HG02610 (cell line): Measurements from ENCODE around the gene FOXC1.

Experiments
- ATAC-seq: cut with Tn5 transposase; IDR thresholded peaks from one replicate; pipeline ENCODE4 v1.9.1; 2021; ENCODE audit warnings: mild to moderate bottlenecking, moderate library complexity; ENCODE audit not compliant: unreplicated experiment

Gene FOXC1

DNA sequence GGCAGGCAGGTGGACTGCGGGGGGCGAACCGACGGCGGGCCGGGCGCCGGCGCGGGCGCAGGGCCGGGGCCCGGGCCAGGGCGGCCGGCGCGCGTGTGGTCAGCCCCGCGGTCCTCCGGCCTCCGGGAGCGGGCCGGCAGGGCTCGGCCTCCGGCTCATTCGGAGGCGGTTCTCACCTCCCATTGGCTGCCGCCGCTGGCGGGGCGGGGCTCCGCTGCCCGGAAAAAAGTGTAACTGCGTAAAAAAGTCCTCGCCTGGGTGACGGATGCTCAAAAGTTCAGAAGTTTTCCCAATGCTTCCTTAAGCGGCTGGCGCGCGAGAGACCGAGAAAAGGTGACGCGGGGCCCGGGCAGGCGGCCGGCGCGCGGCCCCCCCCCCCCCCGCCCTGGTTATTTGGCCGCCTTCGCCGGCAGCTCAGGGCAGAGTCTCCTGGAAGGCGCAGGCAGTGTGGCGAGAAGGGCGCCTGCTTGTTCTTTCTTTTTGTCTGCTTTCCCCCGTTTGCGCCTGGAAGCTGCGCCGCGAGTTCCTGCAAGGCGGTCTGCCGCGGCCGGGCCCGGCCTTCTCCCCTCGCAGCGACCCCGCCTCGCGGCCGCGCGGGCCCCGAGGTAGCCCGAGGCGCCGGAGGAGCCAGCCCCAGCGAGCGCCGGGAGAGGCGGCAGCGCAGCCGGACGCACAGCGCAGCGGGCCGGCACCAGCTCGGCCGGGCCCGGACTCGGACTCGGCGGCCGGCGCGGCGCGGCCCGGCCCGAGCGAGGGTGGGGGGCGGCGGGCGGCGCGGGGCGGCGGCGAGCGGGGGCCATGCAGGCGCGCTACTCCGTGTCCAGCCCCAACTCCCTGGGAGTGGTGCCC is at the start of gene FOXC1:
FOXC1 (plus strand) TSS at position 268 of the 849 bp plus-strand sequence; CDS start at position 799, 531 bp downstream.
- ATAC-seq = peak; percentile 53

DNA sequence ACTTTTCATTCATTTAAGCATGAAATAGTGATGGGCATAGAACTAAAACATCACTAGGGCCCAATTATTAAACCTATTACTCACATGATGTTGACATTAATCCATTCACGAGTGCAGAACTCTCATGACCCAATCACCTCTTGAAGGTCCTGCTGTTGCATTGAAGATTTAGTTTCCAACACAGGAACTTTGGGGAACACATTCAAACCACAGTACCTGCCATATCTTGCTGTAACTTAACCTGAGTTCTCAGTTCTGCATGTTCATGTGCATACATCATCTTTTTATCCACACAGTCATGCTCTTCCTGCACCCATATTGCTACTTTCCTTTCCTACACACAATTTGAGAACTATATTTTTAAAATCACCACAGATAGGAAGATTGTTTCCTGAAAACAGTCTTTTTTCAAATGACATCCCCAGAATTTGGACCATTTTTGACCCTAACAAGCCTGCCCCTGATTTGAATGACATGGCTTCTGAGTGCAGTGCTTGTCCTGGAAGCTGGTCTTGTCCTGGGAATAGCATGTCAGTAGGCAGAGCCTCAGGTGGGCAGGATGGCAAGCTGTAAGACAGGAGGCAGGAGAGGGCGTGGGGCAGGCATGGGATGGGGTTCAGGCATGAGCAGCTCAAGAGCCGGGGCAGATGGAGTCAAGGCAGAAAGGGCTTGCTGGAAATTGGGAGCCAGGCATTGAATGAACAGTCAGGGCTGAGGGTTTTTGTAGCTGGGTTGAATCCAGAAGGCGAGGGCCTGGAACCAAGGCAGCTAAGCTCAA is 49.2 kb upstream of the FOXC1 start:
- no peak for ATAC-seq

DNA sequence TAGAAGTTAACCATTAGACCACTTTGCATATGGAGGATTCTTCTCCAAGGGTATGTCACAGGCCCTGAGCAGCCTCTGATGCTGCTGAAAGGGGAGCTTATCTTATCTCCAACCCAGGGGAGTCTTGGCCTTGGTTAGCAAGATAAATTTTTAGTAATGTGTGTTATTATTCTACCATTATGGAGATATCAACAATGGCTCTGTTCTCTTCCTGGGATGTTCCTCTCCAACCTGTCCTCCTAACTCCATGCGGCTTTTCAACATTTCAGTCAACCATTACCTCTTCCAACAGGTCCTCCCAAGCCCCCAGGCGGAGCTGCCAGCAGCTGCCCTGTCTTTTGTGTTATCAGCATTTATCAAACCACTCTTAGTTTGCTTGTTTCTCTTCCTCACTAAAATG is 48.4 kb upstream of the FOXC1 start:
- no peak for ATAC-seq

DNA sequence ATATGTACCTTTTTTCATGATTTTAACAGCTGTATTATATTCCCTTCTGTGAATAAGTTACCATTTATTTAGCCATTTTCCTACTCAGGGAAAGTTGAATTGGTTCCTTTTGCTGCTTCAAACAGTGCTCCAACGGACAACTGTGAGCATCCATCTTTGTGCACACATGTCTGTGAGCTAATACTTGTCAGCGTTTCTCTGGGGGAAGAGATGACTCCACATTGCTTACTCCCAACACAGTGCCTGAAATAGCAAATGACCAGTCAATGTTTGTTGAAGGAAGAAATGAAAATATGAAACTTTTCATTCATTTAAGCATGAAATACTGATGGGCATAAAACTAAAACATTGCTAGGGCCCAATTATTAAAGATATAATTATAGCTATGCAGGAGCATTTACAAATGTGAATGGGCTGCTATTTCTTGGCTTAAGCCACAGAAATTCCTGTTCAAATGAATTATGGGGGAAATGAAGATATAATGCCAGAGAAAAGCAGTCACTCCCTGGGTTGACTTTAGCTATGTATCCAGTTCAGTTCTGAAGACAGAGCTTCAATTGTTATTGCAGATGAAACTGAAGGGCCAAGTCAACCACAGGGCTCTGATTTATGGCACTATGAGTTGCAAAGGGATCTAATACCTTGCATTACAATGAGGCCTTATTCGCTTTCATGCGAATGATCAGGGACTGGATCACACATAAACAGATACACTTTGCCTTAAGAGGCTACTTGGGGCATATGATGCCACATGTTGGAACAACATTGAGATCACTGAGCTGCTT is 47.4 kb upstream of the FOXC1 start:
- no peak for ATAC-seq

DNA sequence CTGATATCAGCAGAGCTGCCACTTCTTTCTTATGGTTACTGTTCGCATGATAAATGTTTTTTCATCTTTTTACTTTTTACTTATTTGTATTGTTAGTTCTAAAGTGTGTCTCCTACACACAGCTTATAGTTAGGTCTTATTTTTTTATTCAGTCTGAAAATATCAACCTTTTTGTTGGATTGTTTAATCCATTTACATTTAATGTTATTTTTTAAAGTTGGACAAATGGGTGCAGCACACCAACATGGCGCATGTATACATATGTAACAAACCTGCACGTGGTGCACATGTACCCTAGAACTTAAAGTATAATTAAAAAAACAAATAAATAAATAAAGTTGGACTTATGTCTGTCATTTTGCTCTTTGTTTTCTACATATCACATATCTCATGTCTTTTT is 40.3 kb upstream of the FOXC1 start:
- no peak for ATAC-seq

DNA sequence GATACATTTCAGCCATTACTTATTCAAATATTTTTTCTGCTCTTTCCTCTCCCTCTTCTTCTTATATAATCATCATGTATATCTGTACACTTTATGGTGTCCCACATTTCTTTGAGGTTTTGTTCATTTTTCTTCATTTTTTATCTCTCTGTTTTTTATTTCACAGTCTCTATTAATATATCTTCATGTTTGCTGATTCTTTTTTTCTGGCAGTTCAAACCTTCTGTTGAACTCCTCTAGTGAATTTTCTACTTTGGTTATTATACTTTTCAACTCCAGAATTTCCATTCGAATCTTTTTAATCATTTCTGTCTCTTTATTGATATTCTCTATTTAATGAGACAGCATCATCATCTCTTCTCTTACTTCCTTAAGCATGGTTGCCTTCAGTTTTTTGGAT is 38.9 kb upstream of the FOXC1 start:
- no peak for ATAC-seq

DNA sequence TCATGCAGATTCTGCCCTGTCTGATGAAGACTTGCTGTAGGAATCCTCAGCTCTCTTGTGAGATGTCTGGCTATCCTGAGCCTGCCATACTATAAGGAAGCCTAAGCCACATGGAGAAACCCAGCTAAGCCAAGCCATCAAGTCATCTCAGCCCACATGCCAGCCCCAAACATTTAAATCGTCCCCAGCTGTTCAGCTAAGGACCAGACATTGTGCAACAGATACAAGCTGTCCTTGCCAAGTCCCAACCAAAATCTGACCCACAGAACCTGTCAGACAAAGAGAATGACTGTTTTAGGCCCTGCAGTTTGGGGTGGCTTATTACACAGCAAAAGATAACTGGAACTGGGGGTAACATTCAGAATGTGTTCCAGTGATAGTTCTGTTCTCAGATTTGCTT is 36.8 kb upstream of the FOXC1 start:
- ATAC-seq = no peak

DNA sequence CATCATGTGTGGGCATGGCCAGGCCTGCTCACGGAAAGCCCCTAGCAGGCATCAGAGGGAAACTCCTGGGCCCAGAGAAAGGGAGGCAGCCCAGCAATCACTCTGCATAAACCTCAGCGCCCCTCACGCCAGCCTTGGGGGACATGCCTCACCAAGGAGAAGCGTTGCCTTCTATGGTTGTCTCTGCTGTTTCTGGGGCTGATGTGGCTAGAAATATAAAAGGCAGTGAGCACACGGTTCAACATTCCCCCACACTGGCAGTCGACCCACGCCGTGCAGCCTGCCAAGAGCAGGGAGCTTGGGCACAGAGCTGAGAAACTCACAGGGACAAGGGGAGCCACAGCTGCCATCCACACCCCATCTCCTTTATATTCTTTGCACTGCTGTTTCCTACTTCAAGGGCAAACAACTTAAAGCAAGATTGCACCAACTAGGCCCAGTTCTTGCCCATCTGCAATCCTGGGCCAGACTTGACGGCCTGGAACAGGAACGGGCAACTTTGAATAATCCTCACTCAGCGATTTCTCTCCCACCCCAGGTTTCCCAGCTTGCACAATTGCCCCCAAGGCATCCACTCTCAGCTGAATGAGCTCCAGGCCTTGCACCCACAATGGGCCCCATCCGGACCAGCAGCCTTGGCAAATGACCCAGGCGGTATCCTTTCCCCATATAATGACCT is 35.5 kb upstream of the FOXC1 start:
- no peak for ATAC-seq

- no peak for ATAC-seq
Measured at GRCh38 chr6:1574890-1575209, 34.9 kb upstream of the FOXC1 start.

- peak; percentile 51 for ATAC-seq
Measured at GRCh38 chr6:1575210-1576041, 34.3 kb upstream of the FOXC1 start.

GRCh38 chr6:1576166-1576565 is 33.5 kb upstream of the FOXC1 start:
- ATAC-seq = no peak

GRCh38 chr6:1576711-1577110 is 33.0 kb upstream of the FOXC1 start:
- ATAC-seq = no peak

GRCh38 chr6:1577146-1577680 is 32.5 kb upstream of the FOXC1 start:
- no peak for ATAC-seq

DNA sequence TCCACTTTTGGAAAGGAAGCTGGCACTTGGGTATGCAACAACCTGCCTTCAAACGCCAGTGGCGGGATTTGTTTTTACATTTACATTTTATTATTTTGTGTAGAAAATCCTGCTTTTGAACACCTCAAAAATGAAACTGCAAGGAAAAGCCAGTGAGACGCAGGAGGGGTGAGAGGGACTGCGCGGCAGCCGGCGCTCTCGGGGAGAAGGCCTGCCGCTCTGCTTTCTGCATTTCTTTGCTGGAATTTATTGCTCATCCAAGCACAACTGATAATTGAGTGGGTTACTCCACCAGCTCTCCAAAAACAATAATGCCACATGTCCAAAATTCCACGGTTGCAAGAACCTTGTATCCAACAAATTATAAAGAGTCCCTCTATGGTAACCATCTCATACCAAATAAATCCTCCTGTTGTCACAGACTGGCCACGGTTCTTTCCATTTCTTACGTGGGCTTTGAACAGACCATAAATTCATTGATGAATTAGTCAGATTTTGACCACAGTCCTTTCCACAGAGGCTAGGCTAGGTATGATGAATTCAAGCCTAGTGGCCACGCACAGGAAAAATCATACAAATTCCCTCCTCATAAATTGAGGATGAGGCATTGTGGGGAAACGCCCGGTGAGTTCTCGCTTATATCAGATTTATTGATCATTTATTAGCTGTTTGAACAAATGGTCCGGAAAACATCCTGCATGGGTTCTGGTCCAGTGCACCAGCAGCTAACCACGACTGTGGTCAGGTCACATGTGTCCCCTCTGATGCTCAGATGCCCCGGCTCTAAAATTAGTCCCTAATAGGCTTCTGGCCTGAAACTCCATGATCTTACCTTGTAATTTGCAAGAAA is 31.6 kb upstream of the FOXC1 start:
- peak; percentile 43 for ATAC-seq

- no peak for ATAC-seq
Measured at GRCh38 chr6:1579096-1579495, 30.6 kb upstream of the FOXC1 start.

GRCh38 chr6:1580109-1580508 is 29.6 kb upstream of the FOXC1 start:
- no peak for ATAC-seq

GRCh38 chr6:1580585-1580984 is 29.1 kb upstream of the FOXC1 start:
- ATAC-seq = no peak

- no peak for ATAC-seq
Measured at GRCh38 chr6:1581120-1581991, 28.4 kb upstream of the FOXC1 start.
